HEK293 (cell line): ENCODE results near the gene MYOF.

Experiments
- CTCF ChIA-PET: fragments of 350-600 bp; formaldehyde crosslinking; extraction: SDS; loops from one replicate; lab custom pipeline; 2021; ENCODE audit warnings: antibody characterized with exemption; lab: Yijun Ruan, JAX
- POLR2A ChIA-PET: fragments of 300-600 bp; formaldehyde crosslinking; extraction: SDS; loops from one replicate; lab custom pipeline; 2020; ENCODE audit warnings: antibody characterized with exemption, inconsistent platforms; lab: Yijun Ruan, JAX
- H3K27ac ChIP-seq: fragments of 200-500 bp; sonication (Bioruptor generic); 2 replicates; pipeline ENCODE4 v1.5.1; 2014; ENCODE audit warnings: low read depth, low read length, control low read depth, inconsistent platforms; ENCODE audit errors: extremely low read depth
- H3K36me3 ChIP-seq, 2 experiments: fragments of 200-500 bp in 1 of 2; sonication (Bioruptor generic) in 1 of 2; 1 replicate in 1 of 2; 2 replicates in 1 of 2; pipeline ENCODE4 v1.5.1; 2014 to 2017; ENCODE audit warnings: inconsistent platforms in 2 of 2, low read length in 2 of 2; ENCODE audit not compliant: control insufficient read depth in 2 of 2, insufficient read depth in 1 of 2
- H3K4me1 ChIP-seq: fragments of 200-500 bp; sonication (Bioruptor generic); 2 replicates; pipeline ENCODE4 v1.5.1; 2014; ENCODE audit warnings: mild to moderate bottlenecking, low read length, inconsistent platforms; ENCODE audit not compliant: control insufficient read depth, insufficient read depth
- H3K4me3 ChIP-seq: 2 replicates; pipeline ENCODE4 v1.5.1; 2011; ENCODE audit warnings: low read depth, mild to moderate bottlenecking, control low read depth, low read length, moderate library complexity
- H3K9me3 ChIP-seq: fragments of 200-500 bp; sonication (Bioruptor generic); 2 replicates; pipeline ENCODE4 v1.5.1; 2014; ENCODE audit warnings: low read depth, low read length, inconsistent platforms; ENCODE audit not compliant: control insufficient read depth, insufficient read depth
- PBX3 ChIP-seq: sonication (generic); formaldehyde crosslinking; IDR thresholded peaks from 2 replicates; pipeline ENCODE4 v1.8.1; 2022; ENCODE audit warnings: mild to moderate bottlenecking, moderate library complexity, missing genetic modification reagents
- REPIN1 ChIP-seq: fragments of 450-650 bp; formaldehyde crosslinking; IDR thresholded peaks from 2 replicates; pipeline ENCODE4 v1.5.1; 2017; ENCODE audit warnings: missing biosample characterization, missing genetic modification characterization, low read depth
- SP7 ChIP-seq: fragments of 450-650 bp; formaldehyde crosslinking; IDR thresholded peaks from 2 replicates; pipeline ENCODE4 v1.5.1; 2016; ENCODE audit warnings: missing biosample characterization, missing genetic modification characterization
- ZBTB10 ChIP-seq: fragments of 450-650 bp; formaldehyde crosslinking; IDR thresholded peaks from 2 replicates; pipeline ENCODE4 v1.5.1; 2016; ENCODE audit warnings: missing biosample characterization, missing genetic modification characterization
- ZFP41 ChIP-seq: fragments of 450-650 bp; formaldehyde crosslinking; IDR thresholded peaks from 2 replicates; pipeline ENCODE4 v1.5.1; 2016; ENCODE audit warnings: missing biosample characterization, missing genetic modification characterization, borderline replicate concordance
- ZNF10 ChIP-seq: fragments of 450-650 bp; formaldehyde crosslinking; IDR thresholded peaks from 2 replicates; pipeline ENCODE4 v1.5.1; 2017; ENCODE audit warnings: missing biosample characterization, missing genetic modification characterization
- ZNF112 ChIP-seq: fragments of 450-650 bp; formaldehyde crosslinking; IDR thresholded peaks from 2 replicates; pipeline ENCODE4 v1.5.0; 2017; ENCODE audit warnings: missing biosample characterization, missing genetic modification characterization
- ZNF423 ChIP-seq: fragments of 450-650 bp; formaldehyde crosslinking; IDR thresholded peaks from 2 replicates; pipeline ENCODE4 v1.5.1; 2016; ENCODE audit warnings: missing biosample characterization, missing genetic modification characterization
- ZNF514 ChIP-seq: fragments of 450-650 bp; formaldehyde crosslinking; IDR thresholded peaks from 2 replicates; pipeline ENCODE4 v1.5.1; 2016; ENCODE audit warnings: missing biosample characterization, missing genetic modification characterization
- ZNF544 ChIP-seq: fragments of 450-650 bp; formaldehyde crosslinking; IDR thresholded peaks from 2 replicates; pipeline ENCODE4 v1.5.0; 2017; ENCODE audit warnings: missing biosample characterization, missing genetic modification characterization
- ZNF707 ChIP-seq: fragments of 450-650 bp; formaldehyde crosslinking; IDR thresholded peaks from 2 replicates; pipeline ENCODE4 v1.5.1; 2016; ENCODE audit warnings: missing biosample characterization, missing genetic modification characterization
- ZNF830 ChIP-seq: fragments of 450-650 bp; IDR thresholded peaks from 2 replicates; pipeline ENCODE4 v1.5.0; 2018; ENCODE audit warnings: missing biosample characterization, missing genetic modification characterization, low read depth, mild to moderate bottlenecking, moderate library complexity
- TF ChIP-seq, protein P1 (sequence below): fragments of 450-650 bp; formaldehyde crosslinking; IDR thresholded peaks from 2 replicates; pipeline ENCODE4 v1.5.1; 2016; ENCODE audit warnings: missing biosample characterization, missing genetic modification characterization
- TF ChIP-seq, protein P2 (sequence below): fragments of 450-650 bp; IDR thresholded peaks from 2 replicates; pipeline ENCODE4 v1.5.1; 2018; ENCODE audit warnings: missing biosample characterization, missing genetic modification characterization
- TF ChIP-seq, protein P3 (sequence below): fragments of 450-650 bp; formaldehyde crosslinking; IDR thresholded peaks from 2 replicates; pipeline ENCODE4 v1.5.1; 2016; ENCODE audit warnings: missing biosample characterization, missing genetic modification characterization, low read depth

Gene MYOF

GRCh38 chr10:93516006-93516380 lies 33.9 kb upstream of the MYOF start:
- TF ChIP-seq ZBTB10 (tag by site-specific recombination) (no peak), PBX3 (CRISPR knock-in tag) (no peak), ZNF707 (tag by site-specific recombination) (no peak), ZNF830 (tag by site-specific recombination) (no peak), ZNF10 (tag by site-specific recombination) (no peak), ZNF423 (tag by site-specific recombination) (no peak), REPIN1 (tag by site-specific recombination) (no peak), ZNF514 (no peak), ZNF544 (no peak)
- TF ChIP-seq, protein P1, sequence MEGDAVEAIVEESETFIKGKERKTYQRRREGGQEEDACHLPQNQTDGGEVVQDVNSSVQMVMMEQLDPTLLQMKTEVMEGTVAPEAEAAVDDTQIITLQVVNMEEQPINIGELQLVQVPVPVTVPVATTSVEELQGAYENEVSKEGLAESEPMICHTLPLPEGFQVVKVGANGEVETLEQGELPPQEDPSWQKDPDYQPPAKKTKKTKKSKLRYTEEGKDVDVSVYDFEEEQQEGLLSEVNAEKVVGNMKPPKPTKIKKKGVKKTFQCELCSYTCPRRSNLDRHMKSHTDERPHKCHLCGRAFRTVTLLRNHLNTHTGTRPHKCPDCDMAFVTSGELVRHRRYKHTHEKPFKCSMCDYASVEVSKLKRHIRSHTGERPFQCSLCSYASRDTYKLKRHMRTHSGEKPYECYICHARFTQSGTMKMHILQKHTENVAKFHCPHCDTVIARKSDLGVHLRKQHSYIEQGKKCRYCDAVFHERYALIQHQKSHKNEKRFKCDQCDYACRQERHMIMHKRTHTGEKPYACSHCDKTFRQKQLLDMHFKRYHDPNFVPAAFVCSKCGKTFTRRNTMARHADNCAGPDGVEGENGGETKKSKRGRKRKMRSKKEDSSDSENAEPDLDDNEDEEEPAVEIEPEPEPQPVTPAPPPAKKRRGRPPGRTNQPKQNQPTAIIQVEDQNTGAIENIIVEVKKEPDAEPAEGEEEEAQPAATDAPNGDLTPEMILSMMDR (tag by site-specific recombination): no peak
- TF ChIP-seq, protein P2, sequence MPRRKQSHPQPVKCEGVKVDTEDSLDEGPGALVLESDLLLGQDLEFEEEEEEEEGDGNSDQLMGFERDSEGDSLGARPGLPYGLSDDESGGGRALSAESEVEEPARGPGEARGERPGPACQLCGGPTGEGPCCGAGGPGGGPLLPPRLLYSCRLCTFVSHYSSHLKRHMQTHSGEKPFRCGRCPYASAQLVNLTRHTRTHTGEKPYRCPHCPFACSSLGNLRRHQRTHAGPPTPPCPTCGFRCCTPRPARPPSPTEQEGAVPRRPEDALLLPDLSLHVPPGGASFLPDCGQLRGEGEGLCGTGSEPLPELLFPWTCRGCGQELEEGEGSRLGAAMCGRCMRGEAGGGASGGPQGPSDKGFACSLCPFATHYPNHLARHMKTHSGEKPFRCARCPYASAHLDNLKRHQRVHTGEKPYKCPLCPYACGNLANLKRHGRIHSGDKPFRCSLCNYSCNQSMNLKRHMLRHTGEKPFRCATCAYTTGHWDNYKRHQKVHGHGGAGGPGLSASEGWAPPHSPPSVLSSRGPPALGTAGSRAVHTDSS (tag by site-specific recombination): no peak
- ChIA-PET CTCF (interaction anchor here (0.6 to 1.7 kb wide), 6 partner anchors 140 to 436 kb away, joined by 3 to 7 read pairs (median 4); no protein-coding TSS in a partner anchor), POLR2A (no interaction called here)
- Histone ChIP-seq H3K4me1 (no peaks in the 10 kb centered on the region), H3K36me3 (peaks cover 61 to 86% of the 10 kb centered on the region in 2 experiments), H3K27ac (no peak overlapping the region), H3K4me3 (no peak overlapping the region), H3K9me3 (no peaks in the 10 kb centered on the region)

GRCh38 chr10:93515071-93516005 lies 33.2 kb upstream of the MYOF start:
- Histone ChIP-seq H3K27ac (no peak overlapping the region), H3K4me3 (no peak overlapping the region), H3K9me3 (no peaks in the 10 kb centered on the region), H3K36me3 (peaks cover 63 to 87% of the 10 kb centered on the region in 2 experiments), H3K4me1 (no peaks in the 10 kb centered on the region)
- ChIA-PET CTCF (interaction anchor here (0.6 to 5.6 kb wide), 8 partner anchors 33 to 301 kb away, joined by 3 to 55 read pairs (median 4); partner anchors contain the start of gene MYOF), POLR2A (no interaction called here)
- TF ChIP-seq ZFP41 (tag by site-specific recombination): no peak
- no peak for TF ChIP-seq ZNF112 (tag by site-specific recombination)
- TF ChIP-seq, protein P3, sequence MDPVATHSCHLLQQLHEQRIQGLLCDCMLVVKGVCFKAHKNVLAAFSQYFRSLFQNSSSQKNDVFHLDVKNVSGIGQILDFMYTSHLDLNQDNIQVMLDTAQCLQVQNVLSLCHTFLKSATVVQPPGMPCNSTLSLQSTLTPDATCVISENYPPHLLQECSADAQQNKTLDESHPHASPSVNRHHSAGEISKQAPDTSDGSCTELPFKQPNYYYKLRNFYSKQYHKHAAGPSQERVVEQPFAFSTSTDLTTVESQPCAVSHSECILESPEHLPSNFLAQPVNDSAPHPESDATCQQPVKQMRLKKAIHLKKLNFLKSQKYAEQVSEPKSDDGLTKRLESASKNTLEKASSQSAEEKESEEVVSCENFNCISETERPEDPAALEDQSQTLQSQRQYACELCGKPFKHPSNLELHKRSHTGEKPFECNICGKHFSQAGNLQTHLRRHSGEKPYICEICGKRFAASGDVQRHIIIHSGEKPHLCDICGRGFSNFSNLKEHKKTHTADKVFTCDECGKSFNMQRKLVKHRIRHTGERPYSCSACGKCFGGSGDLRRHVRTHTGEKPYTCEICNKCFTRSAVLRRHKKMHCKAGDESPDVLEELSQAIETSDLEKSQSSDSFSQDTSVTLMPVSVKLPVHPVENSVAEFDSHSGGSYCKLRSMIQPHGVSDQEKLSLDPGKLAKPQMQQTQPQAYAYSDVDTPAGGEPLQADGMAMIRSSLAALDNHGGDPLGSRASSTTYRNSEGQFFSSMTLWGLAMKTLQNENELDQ (tag by site-specific recombination): no peak
- TF ChIP-seq SP7 (tag by site-specific recombination): no peak
